GM12865 (cell line): Measurements from ENCODE around the gene NR2F6.

ENCODE experiments used
- DNase-seq: peaks from one replicate; pipeline ENCODE4 v3.0.0; 2010; ENCODE audit warnings: low read depth
- H3K4me3 ChIP-seq: 2 replicates; pipeline ENCODE4 v1.5.1; 2011; ENCODE audit warnings: mild to moderate bottlenecking, low read depth, low read length, control low read depth
- CTCF ChIP-seq: IDR thresholded peaks from 2 replicates; pipeline ENCODE4 v1.5.1; 2011; ENCODE audit warnings: low read length, control low read depth, low read depth, inconsistent platforms; ENCODE audit not compliant: insufficient read depth; ENCODE audit errors: missing control alignments

Gene NR2F6

DNA sequence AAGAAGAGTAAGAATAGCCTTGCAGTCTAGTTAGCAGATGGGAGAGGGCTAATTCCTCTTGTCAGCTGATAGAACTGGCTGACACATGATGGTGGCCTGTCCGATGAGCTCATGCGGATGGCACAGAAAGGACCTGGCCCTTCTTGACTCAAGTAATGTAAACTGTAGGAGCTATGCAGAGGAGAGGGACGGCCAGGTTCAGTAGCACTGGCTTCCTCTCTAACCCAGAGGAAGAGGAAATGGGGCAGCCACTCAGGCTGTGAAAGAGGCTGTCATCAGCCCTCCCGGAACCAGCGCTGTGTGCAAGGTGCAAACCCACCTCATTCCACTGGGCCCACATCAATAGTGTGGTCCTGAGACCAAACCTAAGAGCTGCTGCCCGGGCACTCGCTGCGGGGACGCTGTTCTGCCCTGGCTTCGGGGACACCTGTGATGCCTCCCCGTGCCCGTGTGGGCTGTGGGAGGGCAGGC lies 61.3 kb downstream of the NR2F6 start:
- no peak overlapping the region for H3K4me3 ChIP-seq
- no peak for TF ChIP-seq CTCF
- DNase-seq, result no peak

GRCh38 chr19:17183858-17184321 lies 61.8 kb downstream of the NR2F6 start:
- TF ChIP-seq CTCF, result no peak
- H3K4me3 ChIP-seq, result no peak overlapping the region
- peak; percentile 40 for DNase-seq

DNA sequence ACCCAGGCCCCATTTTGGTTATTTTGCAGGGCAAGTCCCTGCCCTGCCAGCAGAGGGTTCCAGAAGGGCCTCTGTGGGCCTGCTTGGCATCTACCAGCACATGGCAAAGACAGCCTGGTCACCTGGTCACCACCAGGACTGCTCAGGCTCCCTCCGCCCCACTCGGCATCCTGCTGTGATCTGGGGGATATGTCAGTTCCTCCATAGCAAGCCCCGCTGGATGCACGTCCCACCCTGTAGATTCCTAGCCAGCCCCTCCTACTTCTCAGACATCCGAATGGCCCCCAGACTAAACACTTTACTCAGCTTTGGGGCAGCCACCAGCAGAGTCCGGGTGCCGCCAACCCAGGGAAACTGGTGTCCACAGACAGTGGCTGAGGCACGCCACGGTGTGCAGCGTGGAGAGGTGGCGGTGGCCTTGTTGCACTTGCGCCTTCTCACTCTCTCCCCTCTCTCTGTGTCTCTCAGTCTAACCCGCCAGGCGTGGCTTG lies 62.4 kb downstream of the NR2F6 start:
- no peak for DNase-seq
- H3K4me3 ChIP-seq, result no peak overlapping the region
- peak; percentile 12 for TF ChIP-seq CTCF
